ENCODE data around the gene HIBCH. TPM values are rescaled to one million over a fixed set of nuclear protein-coding genes. Genes with fewer than 3 reads are reported as not detected.

The HIBCH gene
- total RNA-seq, 4 donors from 2014 or later, result 27.5 to 40.1 (median 32.7) TPM

- Histone ChIP-seq H3K9me3 (no peaks in the 10 kb centered on the region), H3K36me3 (no peaks in the 10 kb centered on the region), H3K27ac (no peak overlapping the region), H3K4me3 (replicated peaks in 1 of 3) (no peak overlapping the region), H3K27me3 (no peaks in the 10 kb centered on the region), H3K4me1 (peaks cover 8 to 15% of the 10 kb centered on the region in 2 donors)
- WGBS, 2 donors, result 82 to 85% methylated on average over 8 of the region's 8 CpGs
- no peak for TF ChIP-seq POLR2A (IDR thresholded peaks at IDR 0.05)
- TF ChIP-seq, protein P1, sequence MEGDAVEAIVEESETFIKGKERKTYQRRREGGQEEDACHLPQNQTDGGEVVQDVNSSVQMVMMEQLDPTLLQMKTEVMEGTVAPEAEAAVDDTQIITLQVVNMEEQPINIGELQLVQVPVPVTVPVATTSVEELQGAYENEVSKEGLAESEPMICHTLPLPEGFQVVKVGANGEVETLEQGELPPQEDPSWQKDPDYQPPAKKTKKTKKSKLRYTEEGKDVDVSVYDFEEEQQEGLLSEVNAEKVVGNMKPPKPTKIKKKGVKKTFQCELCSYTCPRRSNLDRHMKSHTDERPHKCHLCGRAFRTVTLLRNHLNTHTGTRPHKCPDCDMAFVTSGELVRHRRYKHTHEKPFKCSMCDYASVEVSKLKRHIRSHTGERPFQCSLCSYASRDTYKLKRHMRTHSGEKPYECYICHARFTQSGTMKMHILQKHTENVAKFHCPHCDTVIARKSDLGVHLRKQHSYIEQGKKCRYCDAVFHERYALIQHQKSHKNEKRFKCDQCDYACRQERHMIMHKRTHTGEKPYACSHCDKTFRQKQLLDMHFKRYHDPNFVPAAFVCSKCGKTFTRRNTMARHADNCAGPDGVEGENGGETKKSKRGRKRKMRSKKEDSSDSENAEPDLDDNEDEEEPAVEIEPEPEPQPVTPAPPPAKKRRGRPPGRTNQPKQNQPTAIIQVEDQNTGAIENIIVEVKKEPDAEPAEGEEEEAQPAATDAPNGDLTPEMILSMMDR (IDR thresholded peaks at IDR 0.05), result no peak
- intact Hi-C loops (cut with DNase I), result no loop called here
- DNase-seq, result no peak
These were observed 33.3 kb upstream of the HIBCH start for GRCh38 chr2:190352668-190353536.

DNA sequence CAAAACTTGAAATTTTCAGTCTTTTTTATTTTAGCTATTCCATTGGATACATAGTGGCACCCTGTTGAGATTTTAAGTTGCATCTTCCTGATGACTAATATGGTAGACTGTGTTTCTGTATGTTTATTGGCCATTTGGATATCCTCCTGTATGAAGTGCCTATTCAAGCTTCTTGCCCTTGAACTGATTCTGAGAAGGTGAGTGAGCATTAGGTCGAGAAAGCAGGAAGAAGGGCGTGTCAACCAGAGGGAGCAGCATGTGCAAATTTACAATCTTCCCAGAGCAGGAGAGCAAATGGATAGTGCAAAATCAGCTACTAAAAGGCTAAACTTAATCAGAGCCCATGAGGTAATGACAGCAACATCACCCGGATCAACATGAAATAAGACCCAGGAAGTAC is 32.3 kb upstream of the HIBCH start:
- peaks cover 8 to 13% of the 10 kb centered on the region in 2 donors for H3K4me1 ChIP-seq
- no peak overlapping the region for H3K27ac ChIP-seq
- DNase-seq, result no peak
- H3K4me3 ChIP-seq (replicated peaks in 1 of 3), result no peak overlapping the region
- no peaks in the 10 kb centered on the region for H3K36me3 ChIP-seq
- intact Hi-C loops (cut with DNase I), result no loop called here
- H3K9me3 ChIP-seq, result no peaks in the 10 kb centered on the region
- no peak for TF ChIP-seq POLR2A (IDR thresholded peaks at IDR 0.05)
- TF ChIP-seq, protein P1 (IDR thresholded peaks at IDR 0.05), result no peak
- H3K27me3 ChIP-seq, result no peaks in the 10 kb centered on the region
- 87% methylated on average over 3 of the region's 3 CpGs for WGBS, 2 donors

GRCh38 chr2:190350371-190350770 is 30.7 kb upstream of the HIBCH start:
- no peaks in the 10 kb centered on the region for H3K36me3 ChIP-seq
- H3K4me1 ChIP-seq, result peaks cover 4 to 8% of the 10 kb centered on the region in 2 donors
- H3K27ac ChIP-seq, result no peak overlapping the region
- intact Hi-C loops (cut with DNase I), result no loop called here
- no peaks in the 10 kb centered on the region for H3K27me3 ChIP-seq
- H3K9me3 ChIP-seq, result no peaks in the 10 kb centered on the region
- DNase-seq, result no peak
- TF ChIP-seq, protein P1 (IDR thresholded peaks at IDR 0.05), result no peak
- no peak overlapping the region for H3K4me3 ChIP-seq (replicated peaks in 1 of 3)

GRCh38 chr2:190344276-190344827 is 24.7 kb upstream of the HIBCH start:
- intact Hi-C loops (cut with DNase I), result no loop called here
- no peak for TF ChIP-seq POLR2A (IDR thresholded peaks at IDR 0.05)
- TF ChIP-seq, protein P1 (IDR thresholded peaks at IDR 0.05), result peak in 4 of 6 experiments; percentile 40 to 52 (median 52)
- WGBS, 2 donors, result 36 to 37% methylated on average over 7 of the region's 7 CpGs
- peak; percentile 74 to 75 for DNase-seq
- Histone ChIP-seq H3K27ac (peak overlapping the region; percentile 86 to 94 (median 90)), H3K4me1 (peaks cover 17 to 21% of the 10 kb centered on the region in 2 donors), H3K4me3 (replicated peaks in 1 of 3) (peak overlapping the region; percentile 56 to 94 (median 70)), H3K36me3 (no peaks in the 10 kb centered on the region), H3K27me3 (no peaks in the 10 kb centered on the region), H3K9me3 (no peaks in the 10 kb centered on the region)
